Measurements from ENCODE around the gene VWA8. TPM values are rescaled to one million over a fixed set of nuclear protein-coding genes. Genes with fewer than 3 reads are reported as not detected.

VWA8 gene
- total and polyA plus RNA-seq, 2 of the 13 experiments (the other 11 are each of a cell fraction or from before 2014, with no cell fraction given): 9.1 to 17.3 TPM

DNA sequence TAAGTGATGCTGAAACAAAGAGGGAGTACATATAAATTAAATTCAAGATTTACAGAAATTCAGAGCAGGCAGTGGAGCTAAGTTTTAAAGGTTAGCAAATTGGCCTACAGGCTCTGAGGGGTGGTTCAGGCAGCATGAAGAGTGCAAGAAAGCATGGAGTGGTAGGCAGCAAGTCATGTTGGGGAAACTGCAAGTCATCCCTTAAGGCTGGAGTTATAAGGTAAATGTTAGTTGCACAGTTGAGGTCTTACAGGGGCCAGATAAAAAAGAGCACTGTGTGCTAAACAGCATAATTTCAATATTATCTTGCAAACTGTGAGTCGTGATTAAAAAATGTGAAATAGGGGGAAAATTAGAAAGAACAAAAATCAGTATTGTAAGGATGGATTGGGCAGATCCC is 106.2 kb downstream of the VWA8 start:
- FAIRE-seq: no peak
- Histone ChIP-seq H4K20me1 (ENCODE audit: insufficient read depth, low read length) (no peaks in the 10 kb centered on the region), H2AFZ (ENCODE audit: low read length) (no peak overlapping the region), H3K27ac (ENCODE audit: extremely low read length, insufficient read depth, low read length) (no peak overlapping the region), H3K4me2 (ENCODE audit: low read depth, low read length) (no peak overlapping the region), H3K36me3 (replicated peaks in 1 of 2; ENCODE audit: control insufficient read depth in 1 of 2, insufficient read depth in 2 of 2, low read length in 2 of 2) (peaks cover 1 to 3% of the 10 kb centered on the region in 2 experiments; a peak in 2 of 5 replicates), H3K9me3 (ENCODE audit: low read length) (0 out of 2 replicates have a peak, but pooled peaks cover 7% of the 10 kb centered on the region), H3K4me1 (ENCODE audit: insufficient read depth, low read length) (no peaks in the 10 kb centered on the region), H3K9ac (ENCODE audit: insufficient read depth, low read depth, low read length) (no peak overlapping the region), H3K27me3 (ENCODE audit: control insufficient read depth in 1 of 2, insufficient read depth in 2 of 2, low read length in 2 of 2) (no peaks in the 10 kb centered on the region), H3K4me3 (replicated peaks in 1 of 3; ENCODE audit: insufficient read depth in 1 of 3, low read depth in 2 of 3, low read length in 3 of 3) (no peak overlapping the region), H3K79me2 (ENCODE audit: insufficient read depth, low read length) (no peaks in the 10 kb centered on the region)
- no peak for ATAC-seq
- ChIA-PET POLR2A (no interaction called here), CTCF (ENCODE audit: low intra/inter-chr PET ratio, low total read pairs) (no interaction called here)
- intact Hi-C loops (cut with micrococcal nuclease; ENCODE audit: unreplicated experiment): no loop called here
- DNase-seq (ENCODE audit: low spot score): no peak
- TF ChIP-seq NFE2L2 (IDR thresholded peaks at IDR 0.05; ENCODE audit: low read length): peak; percentile 57; the same call in 1 of the 2 replicates
- TF ChIP-seq, protein P1, sequence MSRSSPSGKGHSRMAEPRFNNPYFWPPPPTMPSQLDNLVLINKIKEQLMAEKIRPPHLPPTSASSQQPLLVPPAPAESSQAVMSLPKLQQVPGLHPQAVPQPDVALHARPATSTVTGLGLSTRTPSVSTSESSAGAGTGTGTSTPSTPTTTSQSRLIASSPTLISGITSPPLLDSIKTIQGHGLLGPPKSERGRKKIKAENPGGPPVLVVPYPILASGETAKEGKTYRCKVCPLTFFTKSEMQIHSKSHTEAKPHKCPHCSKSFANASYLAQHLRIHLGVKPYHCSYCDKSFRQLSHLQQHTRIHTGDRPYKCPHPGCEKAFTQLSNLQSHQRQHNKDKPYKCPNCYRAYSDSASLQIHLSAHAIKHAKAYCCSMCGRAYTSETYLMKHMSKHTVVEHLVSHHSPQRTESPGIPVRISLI (CRISPR knock-in tag; IDR thresholded peaks at IDR 0.05; ENCODE audit: borderline replicate concordance): no peak
- in situ Hi-C loops (cut with HindIII; ENCODE audit: extremely low pct_ligation_motif_present, low pct_unique_long_range_greater_than_20kb): no loop called here
- BruUV-seq (replicated peaks): no TSS peak
- WGBS (ENCODE audit: low lambda C conversion rate): 95% methylated on average over 1 of the region's 1 CpG

DNA sequence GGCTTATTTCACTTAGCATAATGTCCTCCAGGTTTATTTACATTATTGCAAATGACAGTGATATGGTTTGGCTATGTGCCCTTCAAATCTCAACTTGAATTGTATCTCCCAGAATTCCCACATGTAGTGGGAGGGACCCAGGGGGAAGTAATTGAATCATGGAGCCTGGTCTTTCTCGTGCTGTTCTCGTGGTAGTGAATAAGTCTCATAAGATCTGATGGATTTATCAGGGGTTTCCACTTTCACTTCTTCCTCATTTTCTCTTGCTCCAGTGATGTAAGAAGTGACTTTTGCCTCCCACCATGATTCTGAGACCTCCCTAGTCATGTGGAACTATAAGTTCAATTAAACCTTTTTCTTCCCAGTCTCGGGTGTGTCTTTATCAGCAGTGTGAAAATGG is 109.6 kb downstream of the VWA8 start:
- no peaks in the 10 kb centered on the region for H3K4me1 ChIP-seq (ENCODE audit: insufficient read depth, low read length)
- H3K4me3 ChIP-seq (replicated peaks in 1 of 3; ENCODE audit: insufficient read depth in 1 of 3, low read depth in 2 of 3, low read length in 3 of 3): no peak overlapping the region
- H3K27me3 ChIP-seq (ENCODE audit: control insufficient read depth in 1 of 2, insufficient read depth in 2 of 2, low read length in 2 of 2): no peaks in the 10 kb centered on the region
- H3K9me3 ChIP-seq (ENCODE audit: low read length): 0 out of 2 replicates have a peak, but pooled peaks cover 7% of the 10 kb centered on the region
- H3K36me3 ChIP-seq (replicated peaks in 1 of 2; ENCODE audit: control insufficient read depth in 1 of 2, insufficient read depth in 2 of 2, low read length in 2 of 2): peaks cover 1 to 3% of the 10 kb centered on the region in 2 experiments; a peak in 2 of 5 replicates
- ChIA-PET CTCF (ENCODE audit: low intra/inter-chr PET ratio, low total read pairs) (no interaction called here), POLR2A (no interaction called here)
- ATAC-seq: no peak
- no peak overlapping the region for H3K9ac ChIP-seq (ENCODE audit: insufficient read depth, low read depth, low read length)
- FAIRE-seq: no peak
- no peak for DNase-seq (ENCODE audit: low spot score)
- H3K27ac ChIP-seq (ENCODE audit: extremely low read length, insufficient read depth, low read length): no peak overlapping the region
- intact Hi-C loops (cut with micrococcal nuclease; ENCODE audit: unreplicated experiment): no loop called here
- BruUV-seq (replicated peaks): no TSS peak
- no peak overlapping the region for H3K4me2 ChIP-seq (ENCODE audit: low read depth, low read length)
- in situ Hi-C loops (cut with HindIII; ENCODE audit: extremely low pct_ligation_motif_present, low pct_unique_long_range_greater_than_20kb): no loop called here
- H2AFZ ChIP-seq (ENCODE audit: low read length): no peak overlapping the region
- H3K79me2 ChIP-seq (ENCODE audit: insufficient read depth, low read length): no peaks in the 10 kb centered on the region
- no peaks in the 10 kb centered on the region for H4K20me1 ChIP-seq (ENCODE audit: insufficient read depth, low read length)
- 100% methylated on average over 3 of the region's 3 CpGs for WGBS (ENCODE audit: low lambda C conversion rate)
- TF ChIP-seq PPARG (CRISPR knock-in tag; conservative IDR thresholded peaks at IDR 0.05): no peak
- no peak for TF ChIP-seq ZFP1 (CRISPR knock-in tag; IDR thresholded peaks at IDR 0.05)
- TF ChIP-seq, protein P2, sequence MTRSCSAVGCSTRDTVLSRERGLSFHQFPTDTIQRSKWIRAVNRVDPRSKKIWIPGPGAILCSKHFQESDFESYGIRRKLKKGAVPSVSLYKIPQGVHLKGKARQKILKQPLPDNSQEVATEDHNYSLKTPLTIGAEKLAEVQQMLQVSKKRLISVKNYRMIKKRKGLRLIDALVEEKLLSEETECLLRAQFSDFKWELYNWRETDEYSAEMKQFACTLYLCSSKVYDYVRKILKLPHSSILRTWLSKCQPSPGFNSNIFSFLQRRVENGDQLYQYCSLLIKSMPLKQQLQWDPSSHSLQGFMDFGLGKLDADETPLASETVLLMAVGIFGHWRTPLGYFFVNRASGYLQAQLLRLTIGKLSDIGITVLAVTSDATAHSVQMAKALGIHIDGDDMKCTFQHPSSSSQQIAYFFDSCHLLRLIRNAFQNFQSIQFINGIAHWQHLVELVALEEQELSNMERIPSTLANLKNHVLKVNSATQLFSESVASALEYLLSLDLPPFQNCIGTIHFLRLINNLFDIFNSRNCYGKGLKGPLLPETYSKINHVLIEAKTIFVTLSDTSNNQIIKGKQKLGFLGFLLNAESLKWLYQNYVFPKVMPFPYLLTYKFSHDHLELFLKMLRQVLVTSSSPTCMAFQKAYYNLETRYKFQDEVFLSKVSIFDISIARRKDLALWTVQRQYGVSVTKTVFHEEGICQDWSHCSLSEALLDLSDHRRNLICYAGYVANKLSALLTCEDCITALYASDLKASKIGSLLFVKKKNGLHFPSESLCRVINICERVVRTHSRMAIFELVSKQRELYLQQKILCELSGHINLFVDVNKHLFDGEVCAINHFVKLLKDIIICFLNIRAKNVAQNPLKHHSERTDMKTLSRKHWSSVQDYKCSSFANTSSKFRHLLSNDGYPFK (CRISPR knock-in tag; IDR thresholded peaks at IDR 0.05; ENCODE audit: borderline replicate concordance): no peak
- TF ChIP-seq WIZ (CRISPR knock-in tag; IDR thresholded peaks at IDR 0.05): no peak
- TF ChIP-seq ZNF230 (CRISPR knock-in tag; IDR thresholded peaks at IDR 0.05): no peak
